NCI-H510A (cell line): ENCODE results near the gene OXT.

ENCODE experiments used
- DNase-seq: peaks from one replicate; lab custom pipeline; 2025; lab: John Stamatoyannopoulos, UW

OXT gene

GRCh38 chr20:3084283-3084985 is 13.0 kb downstream of the OXT start, which contains the start of gene AVP:
Gene AVP, minus strand, starts transcription at chr20:3084724. Its CDS starts 50 bp downstream, at chr20:3084674.
- DNase-seq = no peak

GRCh38 chr20:3084986-3085360 is 13.6 kb downstream of the OXT start:
- DNase-seq = no peak

GRCh38 chr20:3085571-3086072 is 14.2 kb downstream of the OXT start:
- no peak for DNase-seq

- no peak for DNase-seq
These were observed 16.6 kb downstream of the OXT start for GRCh38 chr20:3088031-3088430.

GRCh38 chr20:3090565-3090964 is 19.1 kb downstream of the OXT start:
- no peak for DNase-seq

- no peak for DNase-seq
These were observed 21.4 kb downstream of the OXT start for GRCh38 chr20:3092611-3093379.

- DNase-seq = no peak
These were observed 22.5 kb downstream of the OXT start for GRCh38 chr20:3093861-3094361.

GRCh38 chr20:3094848-3095629 is 23.6 kb downstream of the OXT start:
- no peak for DNase-seq

GRCh38 chr20:3100480-3100879 is 29.1 kb downstream of the OXT start:
- DNase-seq = no peak

GRCh38 chr20:3101251-3101650 is 29.8 kb downstream of the OXT start:
- DNase-seq = no peak

- no peak for DNase-seq
These were observed 30.5 kb downstream of the OXT start for GRCh38 chr20:3101737-3102574.

- no peak for DNase-seq
These were observed 31.4 kb downstream of the OXT start for GRCh38 chr20:3102575-3103368.

GRCh38 chr20:3103369-3104032 is 32.1 kb downstream of the OXT start:
- DNase-seq = no peak

- DNase-seq = no peak
These were observed 34.1 kb downstream of the OXT start for GRCh38 chr20:3105256-3106137.

GRCh38 chr20:3106185-3106584 is 34.8 kb downstream of the OXT start:
- DNase-seq = no peak

- peak; percentile 87 for DNase-seq
These were observed 35.4 kb downstream of the OXT start for GRCh38 chr20:3106658-3107463.

- DNase-seq = no peak
These were observed 36.1 kb downstream of the OXT start for GRCh38 chr20:3107464-3108025.
